Cardiac muscle cell (in vitro differentiated cells and primary cell): ENCODE measurements around the gene CBX5. TPM values are rescaled to one million over a fixed set of nuclear protein-coding genes. Genes with fewer than 3 reads are reported as not detected.

Experiments used
- DNase-seq, 2 donors: peaks; one replicate each; pipeline versions ENCODE4 v3.0.0 to v3.0.0-alpha.2; 2010 to 2017; ENCODE audit warnings: low read depth in 1 of 2, low spot score in 1 of 2
- H3K27ac ChIP-seq: fragments of 200-600 bp; sonication (generic); 2 replicates; pipeline ENCODE4 v1.5.1; 2016
- H3K27me3 ChIP-seq: fragments of 200-600 bp; sonication (generic); 2 replicates; pipeline ENCODE4 v1.6.0; 2016; ENCODE audit warnings: control low read depth
- H3K36me3 ChIP-seq: fragments of 200-600 bp; sonication (generic); 2 replicates; pipeline ENCODE4 v1.5.1; 2016; ENCODE audit warnings: control low read depth
- H3K4me1 ChIP-seq: fragments of 200-600 bp; sonication (generic); 2 replicates; pipeline ENCODE4 v1.8.1; 2017; ENCODE audit warnings: low read depth, mild to moderate bottlenecking, mixed run types
- H3K4me3 ChIP-seq: fragments of 200-600 bp; sonication (generic); 2 replicates; pipeline ENCODE4 v1.5.1; 2016; ENCODE audit warnings: mild to moderate bottlenecking
- H3K9me3 ChIP-seq: fragments of 200-600 bp; sonication (generic); 2 replicates; pipeline ENCODE4 v1.5.1; 2017; ENCODE audit warnings: low read depth, mild to moderate bottlenecking, control low read depth
- polyA plus RNA-seq: library from polyadenylated mRNA; unstranded; fragments of >200 nt; fragmentation: Nextera tagmentation; extraction: Ambion mirVana; gene quantifications from 2 replicates; pipeline ENCODE4 v1.2.1, GENCODE V29; 2016
- total RNA-seq: library from RNA; depleted of rRNA; stranded (reverse); fragments of >200 nt; gene quantifications from 2 replicates; pipeline ENCODE4 v1.2.3, GENCODE V29; 2016
- TF ChIP-seq, protein P1 (sequence below): IDR thresholded peaks from 2 replicates; pipeline ENCODE4 v1.5.1; 2012; ENCODE audit warnings: low read depth, mild to moderate bottlenecking, low read length

The CBX5 gene
- total and polyA plus RNA-seq, 2 experiments from 2014 or later = 49.5 to 98.3 TPM

DNA sequence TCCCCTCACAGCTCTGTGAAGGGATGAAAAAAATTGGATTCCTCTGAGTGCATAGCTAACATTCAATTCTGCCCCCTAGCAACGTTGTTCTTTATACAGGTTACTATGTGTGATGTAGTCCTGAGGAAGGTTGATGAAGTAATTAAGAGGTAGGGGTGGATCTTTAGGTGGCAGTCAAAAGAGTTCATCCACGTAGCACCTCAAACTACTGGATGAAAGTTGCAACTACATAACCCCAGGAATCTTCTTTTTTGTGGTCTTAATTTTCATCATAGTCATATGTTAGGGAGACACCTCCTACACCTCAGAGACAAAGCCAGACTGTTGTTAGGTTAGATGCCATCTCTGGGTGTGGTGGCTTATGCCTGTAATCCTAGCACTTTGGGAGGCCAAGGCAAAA, 31.1 kb upstream of the CBX5 start:
- Histone ChIP-seq H3K27ac (no peak overlapping the region), H3K4me3 (no peak overlapping the region), H3K9me3 (no peaks in the 10 kb centered on the region), H3K36me3 (no peaks in the 10 kb centered on the region), H3K4me1 (no peaks in the 10 kb centered on the region), H3K27me3 (no peaks in the 10 kb centered on the region)
- no peak for DNase-seq
- TF ChIP-seq, protein P1, sequence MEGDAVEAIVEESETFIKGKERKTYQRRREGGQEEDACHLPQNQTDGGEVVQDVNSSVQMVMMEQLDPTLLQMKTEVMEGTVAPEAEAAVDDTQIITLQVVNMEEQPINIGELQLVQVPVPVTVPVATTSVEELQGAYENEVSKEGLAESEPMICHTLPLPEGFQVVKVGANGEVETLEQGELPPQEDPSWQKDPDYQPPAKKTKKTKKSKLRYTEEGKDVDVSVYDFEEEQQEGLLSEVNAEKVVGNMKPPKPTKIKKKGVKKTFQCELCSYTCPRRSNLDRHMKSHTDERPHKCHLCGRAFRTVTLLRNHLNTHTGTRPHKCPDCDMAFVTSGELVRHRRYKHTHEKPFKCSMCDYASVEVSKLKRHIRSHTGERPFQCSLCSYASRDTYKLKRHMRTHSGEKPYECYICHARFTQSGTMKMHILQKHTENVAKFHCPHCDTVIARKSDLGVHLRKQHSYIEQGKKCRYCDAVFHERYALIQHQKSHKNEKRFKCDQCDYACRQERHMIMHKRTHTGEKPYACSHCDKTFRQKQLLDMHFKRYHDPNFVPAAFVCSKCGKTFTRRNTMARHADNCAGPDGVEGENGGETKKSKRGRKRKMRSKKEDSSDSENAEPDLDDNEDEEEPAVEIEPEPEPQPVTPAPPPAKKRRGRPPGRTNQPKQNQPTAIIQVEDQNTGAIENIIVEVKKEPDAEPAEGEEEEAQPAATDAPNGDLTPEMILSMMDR = no peak

GRCh38 chr12:54306925-54307741, 27.2 kb upstream of the CBX5 start:
- H3K36me3 ChIP-seq = no peaks in the 10 kb centered on the region
- no peak overlapping the region for H3K27ac ChIP-seq
- H3K27me3 ChIP-seq = no peaks in the 10 kb centered on the region
- H3K4me1 ChIP-seq = no peaks in the 10 kb centered on the region
- TF ChIP-seq, protein P1 = no peak
- DNase-seq = peak in 1 of 2 donors; percentile 96
- H3K4me3 ChIP-seq = no peak overlapping the region
- no peaks in the 10 kb centered on the region for H3K9me3 ChIP-seq

- peak in 1 of 2 donors; percentile 87 for DNase-seq
- Histone ChIP-seq H3K27me3 (no peaks in the 10 kb centered on the region), H3K4me1 (peaks cover 6% of the 10 kb centered on the region), H3K27ac (no peak overlapping the region), H3K9me3 (no peaks in the 10 kb centered on the region), H3K4me3 (no peak overlapping the region), H3K36me3 (no peaks in the 10 kb centered on the region)
- TF ChIP-seq, protein P1 = no peak
These were observed 24.4 kb upstream of the CBX5 start for GRCh38 chr12:54304187-54304810.

DNA sequence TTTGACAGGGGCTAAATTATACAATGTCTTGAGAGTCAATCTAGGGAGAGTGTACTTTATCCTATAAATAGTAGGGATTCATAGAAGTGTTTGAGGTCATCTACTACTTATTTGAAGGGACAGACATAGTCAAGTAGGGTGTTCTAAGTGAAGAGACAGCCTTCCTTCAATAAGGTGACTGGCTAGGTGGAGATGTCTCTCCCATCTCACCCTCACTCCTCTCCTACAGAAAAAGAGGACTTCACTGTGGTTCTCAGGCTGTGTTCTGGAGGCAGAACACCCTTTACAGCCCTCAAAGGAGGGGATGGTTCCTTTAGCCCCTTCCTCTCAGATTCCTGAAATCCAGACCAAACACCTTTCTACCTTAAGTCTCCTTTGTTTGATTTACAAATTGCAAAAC, 23.7 kb upstream of the CBX5 start:
- TF ChIP-seq, protein P1 = no peak
- H3K4me1 ChIP-seq = peaks cover 6% of the 10 kb centered on the region

DNA sequence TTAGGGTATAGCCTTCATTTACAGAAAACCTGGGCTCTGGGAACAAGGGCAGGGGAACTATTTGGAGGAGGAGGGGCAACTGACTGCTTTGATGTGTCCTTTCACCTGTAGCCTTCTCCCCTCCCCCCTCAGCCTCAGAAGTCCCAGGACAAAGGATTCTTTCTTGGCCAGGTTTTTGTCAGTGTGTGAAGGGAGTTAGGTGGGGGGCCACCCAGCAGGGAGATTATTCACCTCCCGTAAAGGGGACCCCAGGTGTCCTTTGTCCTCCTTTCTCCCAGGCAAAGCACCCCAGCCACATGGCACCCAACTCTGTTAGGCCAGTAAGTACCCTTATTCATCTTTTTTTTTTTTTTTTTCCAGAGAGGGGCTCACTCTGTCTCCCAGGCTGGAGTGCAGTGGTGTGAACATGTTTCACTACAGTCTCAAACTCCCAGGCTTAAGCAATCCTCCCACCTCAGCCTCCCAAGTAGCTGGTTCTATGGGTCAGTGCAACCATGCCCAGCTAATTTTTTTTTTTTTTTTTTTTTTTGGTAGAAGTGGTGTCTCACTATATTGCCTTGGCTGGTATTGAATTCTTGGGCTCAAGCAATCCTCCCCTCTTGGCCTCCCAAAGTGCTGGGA, 21.6 kb upstream of the CBX5 start:
- no peak overlapping the region for H3K4me3 ChIP-seq

More for the DNA sequence above, 23.7 kb upstream of the CBX5 start:
- no peaks in the 10 kb centered on the region for H3K9me3 ChIP-seq
- H3K27ac ChIP-seq = no peak overlapping the region
- no peaks in the 10 kb centered on the region for H3K36me3 ChIP-seq
- H3K27me3 ChIP-seq = no peaks in the 10 kb centered on the region
- no peak overlapping the region for H3K4me3 ChIP-seq
- DNase-seq = no peak

More for the DNA sequence above, 21.6 kb upstream of the CBX5 start:
- H3K36me3 ChIP-seq = no peaks in the 10 kb centered on the region
- TF ChIP-seq, protein P1 = no peak
- H3K27ac ChIP-seq = peak overlapping the region; percentile 68
- peaks cover 12% of the 10 kb centered on the region for H3K4me1 ChIP-seq
- no peak for DNase-seq
- no peaks in the 10 kb centered on the region for H3K9me3 ChIP-seq
- H3K27me3 ChIP-seq = no peaks in the 10 kb centered on the region
